ENCODE data around the gene RAD51B.

GRCh38 chr14:68020493-68020892 lies 200.9 kb downstream of the RAD51B start:
- TF ChIP-seq, protein P1, sequence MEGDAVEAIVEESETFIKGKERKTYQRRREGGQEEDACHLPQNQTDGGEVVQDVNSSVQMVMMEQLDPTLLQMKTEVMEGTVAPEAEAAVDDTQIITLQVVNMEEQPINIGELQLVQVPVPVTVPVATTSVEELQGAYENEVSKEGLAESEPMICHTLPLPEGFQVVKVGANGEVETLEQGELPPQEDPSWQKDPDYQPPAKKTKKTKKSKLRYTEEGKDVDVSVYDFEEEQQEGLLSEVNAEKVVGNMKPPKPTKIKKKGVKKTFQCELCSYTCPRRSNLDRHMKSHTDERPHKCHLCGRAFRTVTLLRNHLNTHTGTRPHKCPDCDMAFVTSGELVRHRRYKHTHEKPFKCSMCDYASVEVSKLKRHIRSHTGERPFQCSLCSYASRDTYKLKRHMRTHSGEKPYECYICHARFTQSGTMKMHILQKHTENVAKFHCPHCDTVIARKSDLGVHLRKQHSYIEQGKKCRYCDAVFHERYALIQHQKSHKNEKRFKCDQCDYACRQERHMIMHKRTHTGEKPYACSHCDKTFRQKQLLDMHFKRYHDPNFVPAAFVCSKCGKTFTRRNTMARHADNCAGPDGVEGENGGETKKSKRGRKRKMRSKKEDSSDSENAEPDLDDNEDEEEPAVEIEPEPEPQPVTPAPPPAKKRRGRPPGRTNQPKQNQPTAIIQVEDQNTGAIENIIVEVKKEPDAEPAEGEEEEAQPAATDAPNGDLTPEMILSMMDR (IDR thresholded peaks at IDR 0.05): no peak
- TF ChIP-seq TEAD4 (CRISPR knock-in tag; IDR thresholded peaks at IDR 0.05) (no peak), JUN (CRISPR knock-in tag; IDR thresholded peaks at IDR 0.05) (no peak), ZNF121 (CRISPR knock-in tag; IDR thresholded peaks at IDR 0.05) (no peak), NR3C1 (CRISPR knock-in tag; conservative IDR thresholded peaks at IDR 0.05; ENCODE audit: low read depth) (no peak), ZNF396 (CRISPR knock-in tag; IDR thresholded peaks at IDR 0.05; ENCODE audit: borderline replicate concordance) (no peak), SP1 (CRISPR knock-in tag; conservative IDR thresholded peaks at IDR 0.05) (no peak), FOXP1 (CRISPR knock-in tag; IDR thresholded peaks at IDR 0.05; ENCODE audit: borderline replicate concordance) (no peak), ZBTB21 (CRISPR knock-in tag; IDR thresholded peaks at IDR 0.05; ENCODE audit: borderline replicate concordance) (no peak), ZNF232 (CRISPR knock-in tag; IDR thresholded peaks at IDR 0.05) (no peak), CBFB (CRISPR knock-in tag; IDR thresholded peaks at IDR 0.05; ENCODE audit: low read depth) (no peak)
- TF ChIP-seq, protein P2, sequence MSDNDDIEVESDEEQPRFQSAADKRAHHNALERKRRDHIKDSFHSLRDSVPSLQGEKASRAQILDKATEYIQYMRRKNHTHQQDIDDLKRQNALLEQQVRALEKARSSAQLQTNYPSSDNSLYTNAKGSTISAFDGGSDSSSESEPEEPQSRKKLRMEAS (CRISPR knock-in tag; IDR thresholded peaks at IDR 0.05): no peak
